Activated naive CD4-positive, alpha-beta T cell treated with Interleukin-2 at 50 U/mL for 16 hours (primary cell): ENCODE results near the gene HEPN1.

Source experiments
- DNase-seq: peaks from one replicate; pipeline ENCODE4 v3.0.0-alpha.2; 2020

The HEPN1 gene

DNA sequence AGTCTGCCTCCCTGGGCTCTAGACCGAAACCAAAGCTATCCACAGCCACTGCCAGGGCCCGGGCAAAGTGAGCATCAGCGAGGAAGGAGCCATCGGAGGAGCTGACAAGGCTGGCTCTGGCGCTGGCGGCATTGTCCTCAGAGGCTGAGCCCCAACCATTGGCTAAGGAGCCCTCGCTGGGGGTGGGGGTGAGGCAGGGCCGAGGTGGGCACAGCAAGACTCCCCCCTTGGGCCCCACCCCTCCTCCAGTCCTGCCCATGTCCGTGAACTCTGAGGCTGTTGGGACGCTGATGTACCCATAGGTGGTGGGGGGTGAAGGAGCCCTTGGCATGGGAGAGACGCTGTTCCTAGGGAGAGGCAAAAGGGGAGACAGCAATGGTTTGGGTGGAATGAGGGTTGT, 32.6 kb upstream of the HEPN1 start:
- no peak for DNase-seq

DNA sequence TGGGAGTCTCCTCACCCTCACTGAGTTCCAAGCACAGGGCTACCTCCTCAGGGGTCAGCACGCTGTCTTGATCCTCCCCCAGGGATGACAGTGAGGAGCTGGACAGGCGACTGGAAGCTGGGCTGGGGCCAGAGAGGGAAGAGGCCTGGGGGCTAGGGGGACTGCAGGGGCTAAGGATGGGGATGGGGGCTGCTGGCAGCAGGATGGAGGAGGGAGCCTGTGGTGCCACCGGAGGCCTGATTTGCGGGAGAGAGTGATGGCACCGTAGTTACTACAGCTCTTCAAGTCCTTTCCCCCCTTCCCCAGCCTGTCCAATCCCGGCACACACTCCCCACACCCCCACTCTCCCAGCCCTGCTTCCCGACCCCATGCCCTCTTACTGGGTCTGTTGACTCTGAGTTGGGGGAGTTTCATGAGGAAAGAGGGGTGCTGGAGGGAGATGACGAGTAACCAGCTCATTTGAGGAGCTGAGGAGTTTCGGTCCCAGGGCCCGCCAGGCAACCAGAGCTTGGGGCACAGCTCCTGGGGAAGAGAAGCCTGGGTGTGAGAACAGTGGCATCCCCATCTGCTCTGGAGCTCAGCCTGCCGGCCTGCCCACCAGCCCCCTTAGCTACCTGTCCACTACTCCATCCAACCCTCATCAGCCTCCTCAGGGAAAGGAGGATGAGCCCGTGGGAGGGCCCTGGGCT, 31.9 kb upstream of the HEPN1 start:
- no peak for DNase-seq

DNA sequence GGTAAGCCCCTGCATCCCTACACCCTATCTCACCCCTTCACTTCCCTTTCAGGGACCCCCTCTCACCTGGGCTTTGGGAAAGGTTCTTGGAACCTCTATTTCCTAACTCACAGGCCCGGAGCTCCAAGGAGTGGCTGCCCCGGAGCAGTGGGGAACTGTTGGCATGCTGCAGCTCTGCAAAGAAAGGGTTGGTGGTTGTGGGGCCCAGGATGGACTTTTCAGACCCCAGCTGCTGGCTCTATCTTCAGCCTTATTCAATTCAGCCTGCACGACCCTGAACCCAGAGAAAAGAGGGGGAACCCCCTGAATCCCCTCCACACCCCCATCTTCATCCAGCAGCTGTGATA, 31.4 kb upstream of the HEPN1 start:
- no peak for DNase-seq

DNA sequence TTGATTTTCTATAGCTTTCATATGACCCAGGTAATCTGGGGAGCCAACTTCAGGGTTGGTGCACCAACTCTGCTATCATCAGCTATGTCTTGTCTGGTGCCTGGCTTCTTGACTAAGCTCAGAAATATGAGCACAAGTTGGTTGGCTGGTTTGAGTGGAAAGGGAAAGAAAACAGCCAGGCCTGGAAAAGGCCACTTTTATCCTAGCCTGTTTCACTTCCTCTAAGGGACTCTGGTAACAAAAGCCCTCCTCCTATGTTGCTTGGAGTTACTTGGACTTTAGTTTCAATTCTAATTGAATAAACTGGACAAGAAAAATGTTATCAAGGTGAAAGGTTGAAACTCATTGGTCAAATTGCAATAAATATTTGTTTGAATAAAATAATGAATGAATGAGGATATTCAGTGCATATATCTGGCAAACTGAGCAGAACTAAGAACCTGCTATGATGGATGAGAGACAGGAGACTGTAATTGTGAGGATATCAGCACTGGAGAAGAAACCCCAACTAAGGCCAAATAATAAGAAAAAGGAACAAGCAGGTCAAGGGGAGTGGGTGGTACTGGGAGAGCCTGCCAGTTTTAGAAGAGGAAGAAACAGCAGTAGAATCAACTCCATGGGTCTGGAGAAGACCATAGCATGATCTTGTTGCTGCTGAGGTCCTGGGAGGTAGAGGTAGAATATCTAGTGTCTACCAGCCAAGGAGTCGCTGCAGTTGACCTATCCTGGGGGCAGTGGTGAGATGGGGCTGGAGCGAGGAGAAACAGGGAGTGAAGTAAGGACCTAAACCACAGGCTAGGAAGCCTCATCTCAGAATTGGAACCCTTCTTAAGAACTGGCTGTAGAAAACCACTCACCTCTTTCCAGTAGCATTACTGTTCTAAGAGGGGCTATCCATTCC, 29.6 kb upstream of the HEPN1 start:
- no peak for DNase-seq

DNA sequence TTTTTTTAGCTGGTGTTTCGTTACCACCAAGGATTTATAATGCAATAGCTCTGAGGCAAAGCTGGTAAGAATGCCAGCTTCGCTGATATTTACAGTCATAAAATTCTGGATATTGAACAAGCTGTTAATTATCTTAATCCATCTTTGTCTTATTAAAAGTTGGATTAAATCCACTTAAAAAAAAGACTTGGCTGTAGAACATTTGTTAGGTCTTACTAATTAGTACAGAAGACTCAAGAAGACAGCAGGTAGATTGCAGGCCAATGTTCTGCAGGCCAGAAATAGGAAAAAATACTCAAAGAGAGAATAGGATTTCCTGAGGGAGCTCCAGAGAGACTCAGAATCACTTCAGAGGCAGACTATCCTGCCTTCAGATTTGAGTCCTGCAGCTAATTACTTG, 28.9 kb upstream of the HEPN1 start:
- no peak for DNase-seq

DNA sequence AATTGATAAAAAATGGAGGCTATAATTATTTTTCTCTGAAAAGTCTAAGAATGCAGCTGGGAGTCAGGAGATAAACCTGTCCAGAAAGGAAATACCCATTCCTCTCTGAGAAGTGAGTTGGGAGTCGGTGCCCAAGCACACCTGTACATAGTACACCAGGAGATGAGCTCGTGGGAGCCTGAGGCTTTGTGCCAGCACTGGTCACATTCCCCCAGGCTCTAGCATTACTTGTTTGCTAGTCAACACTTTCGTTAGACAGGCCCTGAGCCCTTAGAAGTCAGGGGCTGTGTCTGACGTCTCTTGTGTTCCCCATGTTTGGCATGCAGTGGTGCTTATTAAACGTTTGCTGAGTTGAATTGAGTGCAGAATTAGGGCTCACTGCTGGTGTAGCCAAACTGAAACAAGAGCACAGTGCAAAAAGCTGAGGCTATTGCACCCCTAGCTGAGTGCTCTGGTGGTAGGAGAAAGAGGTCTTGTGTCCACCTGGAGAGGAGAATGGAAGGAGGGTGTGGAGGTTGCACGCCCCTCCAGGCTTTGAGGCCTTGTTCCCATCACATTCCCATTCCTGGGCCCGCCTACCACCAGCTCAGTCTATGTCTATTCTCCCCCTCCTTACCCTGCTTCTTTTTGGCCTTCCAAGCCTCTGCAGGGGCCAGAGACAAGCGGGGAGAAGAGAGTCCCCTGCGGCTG, 28.2 kb upstream of the HEPN1 start:
- DNase-seq, result no peak

DNA sequence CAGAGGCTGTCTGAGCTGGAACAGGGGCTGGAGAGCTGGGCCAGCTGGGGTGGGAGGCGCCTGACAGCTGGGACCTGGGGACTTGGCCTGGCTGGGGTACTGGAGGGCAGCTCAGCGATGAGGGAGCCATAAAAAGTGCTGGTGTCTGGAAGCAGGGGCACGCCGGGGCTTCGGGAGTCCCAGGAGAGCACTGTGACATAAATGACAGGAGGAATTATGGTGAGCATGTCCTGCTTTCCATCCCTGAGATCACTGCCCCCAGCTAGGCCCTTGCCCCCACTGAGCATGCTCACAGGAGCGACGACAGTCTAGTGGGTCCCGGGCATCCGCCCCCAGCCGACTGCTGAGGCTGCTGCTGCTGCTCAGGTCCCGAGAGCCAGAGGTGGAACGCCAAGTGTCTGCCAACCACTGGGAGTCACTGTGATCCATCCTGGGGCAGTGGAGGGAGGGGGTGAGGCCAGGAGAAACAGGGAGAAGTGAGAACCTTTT, 27.6 kb upstream of the HEPN1 start:
- no peak for DNase-seq

DNA sequence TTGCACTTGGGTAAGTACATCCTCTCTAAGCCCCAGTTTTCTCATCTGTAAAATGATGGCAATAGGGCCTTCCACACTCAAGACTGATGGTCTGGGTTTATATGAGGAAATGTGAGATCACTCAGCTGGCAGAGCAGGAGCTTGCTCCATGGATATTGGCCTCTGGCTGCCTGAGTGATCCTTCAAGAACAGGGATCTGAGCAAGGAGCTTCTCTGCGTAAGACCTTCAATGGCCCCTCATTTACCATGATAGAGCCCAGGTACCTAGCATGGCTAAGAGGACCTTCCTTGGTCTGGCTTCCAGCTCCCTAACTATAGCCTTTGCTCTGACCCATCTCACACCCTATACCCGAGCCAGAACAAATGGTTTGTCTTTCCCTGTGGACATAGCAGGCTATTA, 26.9 kb upstream of the HEPN1 start:
- no peak for DNase-seq

DNA sequence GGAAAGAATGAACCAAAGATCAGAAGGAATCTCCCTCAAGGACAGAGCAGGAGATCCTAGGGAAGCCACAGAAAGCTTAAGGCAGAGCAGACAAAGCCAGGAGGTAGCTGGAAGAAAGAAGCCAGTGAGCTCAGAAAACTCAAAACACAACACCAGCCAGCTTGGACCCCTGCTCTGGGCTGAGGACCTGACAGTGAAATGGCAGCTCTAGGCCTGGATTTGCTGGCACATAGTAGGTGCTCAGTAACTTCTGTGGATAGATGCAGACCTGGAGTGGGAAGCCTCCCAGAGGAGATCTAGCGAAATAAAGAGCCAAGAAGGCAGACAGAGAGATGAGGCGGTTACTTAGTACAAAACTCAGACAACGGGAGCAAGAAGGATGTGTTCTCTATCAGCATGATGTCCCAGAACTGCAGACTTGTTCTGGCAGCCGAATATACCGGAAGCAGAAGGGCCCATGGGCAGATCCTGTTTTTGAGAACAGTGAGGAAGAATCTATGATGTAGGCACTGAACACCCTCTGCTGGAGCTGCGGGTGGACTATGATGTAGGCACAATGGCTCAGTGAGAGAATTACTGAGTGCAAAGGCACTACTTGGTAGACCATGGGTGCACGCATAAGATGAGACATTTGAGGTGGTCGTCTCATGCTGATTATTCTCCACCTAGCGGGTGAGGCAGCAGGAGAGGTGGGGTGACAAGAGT, 26.1 kb upstream of the HEPN1 start:
- no peak for DNase-seq

DNA sequence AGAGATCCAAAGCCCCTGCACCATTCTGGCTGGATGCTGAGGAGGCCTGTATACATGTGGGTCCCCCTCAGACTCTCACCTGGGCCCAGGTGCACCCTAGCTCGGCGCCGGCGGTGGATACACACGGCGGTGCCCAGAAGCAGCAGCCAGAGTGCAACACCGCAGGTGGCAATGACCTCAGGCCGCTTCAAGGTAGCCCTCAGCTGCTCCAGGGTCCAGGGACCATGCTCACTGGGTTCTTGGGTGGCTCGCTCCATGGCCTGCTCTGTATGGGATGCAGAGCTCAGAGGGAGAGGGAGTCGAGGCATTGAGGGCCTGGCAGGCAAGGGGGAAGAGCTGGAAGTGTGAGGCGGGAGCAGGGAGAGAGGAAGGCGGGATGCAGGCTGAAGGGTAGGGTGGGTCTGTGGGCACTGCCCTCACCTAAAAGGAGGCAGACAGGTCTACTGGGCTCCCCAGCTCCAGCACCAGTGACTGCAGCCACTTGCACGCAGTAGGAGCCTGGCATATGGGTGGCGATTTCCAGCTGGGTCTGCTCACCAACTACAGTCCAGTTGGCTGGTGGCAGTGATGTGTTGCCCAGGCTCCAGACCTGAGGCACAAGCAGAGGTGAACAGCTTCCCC, 25.2 kb upstream of the HEPN1 start:
- DNase-seq, result no peak

DNA sequence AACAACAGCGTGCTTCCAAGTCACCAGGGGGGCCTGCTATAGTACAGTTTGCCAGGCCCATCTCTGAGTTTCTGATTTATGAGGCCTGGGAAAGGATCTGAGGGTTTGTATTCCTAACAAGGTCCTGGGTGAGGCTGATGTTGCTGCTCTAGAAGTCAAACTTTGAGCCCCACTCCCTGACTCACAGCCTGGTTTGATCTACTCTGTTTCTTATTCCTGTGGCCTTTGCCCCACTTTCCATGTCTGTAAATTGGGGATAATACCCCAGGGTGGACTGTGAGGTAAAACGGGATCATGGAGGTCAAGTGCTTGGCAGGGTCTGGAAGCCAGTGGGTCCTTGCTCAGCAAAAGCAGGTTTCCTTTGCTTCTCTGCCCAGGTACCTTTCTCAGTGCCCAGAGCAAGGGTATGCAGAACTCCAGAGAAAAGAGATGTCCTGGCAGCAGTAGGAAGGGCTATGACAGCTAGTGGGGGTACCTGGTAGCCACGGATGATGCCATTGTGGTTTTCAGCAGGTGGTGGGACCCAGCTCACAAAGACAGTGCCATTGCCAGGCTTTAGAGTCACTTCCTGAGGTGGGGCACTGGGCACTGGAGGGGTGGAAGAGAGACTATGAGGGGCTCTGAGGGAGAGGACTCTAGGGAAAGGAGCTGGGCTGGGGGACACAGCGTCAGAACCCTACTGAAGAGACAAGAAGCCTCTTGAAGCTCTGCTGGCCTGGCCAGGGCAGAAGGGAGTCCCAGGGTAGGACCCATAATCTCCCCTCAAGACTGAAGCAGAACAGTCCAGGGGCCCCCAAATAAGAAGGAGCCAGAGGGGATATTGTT, 24.2 kb upstream of the HEPN1 start:
- DNase-seq, result no peak

DNA sequence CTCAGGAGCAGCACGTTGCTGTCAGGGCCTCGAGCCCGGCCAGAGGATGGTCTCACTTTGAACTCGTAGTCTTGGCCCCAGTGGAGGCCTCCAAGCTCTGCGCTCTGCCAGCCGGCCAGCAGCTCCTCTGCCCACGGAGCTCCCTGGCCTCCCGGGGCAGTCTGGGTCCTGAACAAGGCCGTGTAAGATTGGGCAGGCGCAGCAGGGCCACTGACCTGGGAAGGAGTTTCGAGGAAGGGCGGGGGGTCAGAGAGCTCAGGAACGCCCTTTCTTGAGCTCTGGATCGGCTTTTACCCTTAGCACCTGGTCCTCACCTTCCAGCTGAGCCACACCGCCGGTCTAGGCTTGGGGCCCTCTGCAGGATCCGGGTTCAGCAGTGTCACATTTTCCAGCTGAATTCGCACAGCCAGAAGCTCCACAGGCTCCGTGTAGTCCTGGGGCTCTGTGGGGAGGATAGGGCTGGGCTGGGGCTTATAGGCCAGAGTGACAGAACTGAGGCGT, 23.5 kb upstream of the HEPN1 start:
- no peak for DNase-seq

DNA sequence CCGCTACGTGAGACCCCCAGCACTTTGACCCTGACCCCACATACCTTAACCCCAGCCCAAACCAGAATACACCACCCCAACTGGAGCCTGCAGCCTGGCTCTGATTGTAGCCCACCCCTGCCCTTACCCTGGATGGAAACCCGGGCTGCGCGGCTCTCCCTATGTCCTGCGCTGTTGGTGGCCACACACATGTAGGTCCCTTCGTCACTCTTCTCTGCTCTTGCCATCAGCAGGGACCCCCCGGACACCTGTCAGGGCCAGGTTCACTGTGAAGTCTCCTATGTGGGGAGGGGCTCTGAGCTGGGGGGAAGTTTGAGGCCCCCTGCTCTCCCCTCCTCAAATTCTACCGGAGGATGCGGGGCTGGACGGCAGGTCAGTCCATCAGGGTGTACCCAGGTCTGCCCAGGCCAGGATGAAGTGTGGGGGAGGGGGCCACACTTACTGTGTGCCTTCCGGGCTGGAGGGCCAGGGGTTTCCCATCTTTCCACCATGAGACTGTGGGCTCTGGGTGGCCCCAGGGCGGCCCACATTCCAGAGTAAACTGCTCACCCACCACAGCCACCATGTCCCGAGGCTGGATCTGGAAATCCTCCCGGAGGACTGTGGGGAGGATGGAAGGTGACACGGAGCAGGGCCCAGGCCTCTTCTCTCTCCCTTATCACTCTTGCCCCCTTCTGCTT, 22.8 kb upstream of the HEPN1 start:
- no peak for DNase-seq

DNA sequence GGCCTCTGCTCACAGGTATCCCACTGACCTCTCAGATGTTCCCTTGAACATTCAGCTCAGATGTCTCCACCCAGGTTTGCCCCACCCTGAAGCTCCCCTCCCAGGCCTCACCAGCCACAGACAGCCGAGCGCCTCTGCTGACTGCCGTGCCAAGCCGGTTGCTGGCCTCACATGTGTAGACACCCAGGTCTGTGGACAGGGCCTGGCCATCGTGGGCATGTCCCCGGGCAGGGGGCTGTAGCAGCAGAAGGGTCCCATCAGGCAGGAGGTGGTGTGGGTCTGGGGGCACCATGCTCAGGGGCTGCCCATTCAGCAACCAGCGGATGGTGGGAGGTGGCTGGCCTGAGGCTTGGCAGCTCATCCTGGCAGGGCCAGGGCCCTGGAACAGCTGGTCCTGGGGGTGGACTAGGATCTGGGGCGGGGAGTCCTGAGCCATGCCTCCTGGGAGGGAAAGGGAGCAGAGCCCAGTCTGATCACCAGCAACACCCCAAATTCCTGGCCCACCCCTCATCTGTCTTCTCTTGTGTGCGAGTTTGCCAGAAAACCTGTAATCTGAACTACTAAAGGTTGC, 22.1 kb upstream of the HEPN1 start:
- DNase-seq, result no peak

DNA sequence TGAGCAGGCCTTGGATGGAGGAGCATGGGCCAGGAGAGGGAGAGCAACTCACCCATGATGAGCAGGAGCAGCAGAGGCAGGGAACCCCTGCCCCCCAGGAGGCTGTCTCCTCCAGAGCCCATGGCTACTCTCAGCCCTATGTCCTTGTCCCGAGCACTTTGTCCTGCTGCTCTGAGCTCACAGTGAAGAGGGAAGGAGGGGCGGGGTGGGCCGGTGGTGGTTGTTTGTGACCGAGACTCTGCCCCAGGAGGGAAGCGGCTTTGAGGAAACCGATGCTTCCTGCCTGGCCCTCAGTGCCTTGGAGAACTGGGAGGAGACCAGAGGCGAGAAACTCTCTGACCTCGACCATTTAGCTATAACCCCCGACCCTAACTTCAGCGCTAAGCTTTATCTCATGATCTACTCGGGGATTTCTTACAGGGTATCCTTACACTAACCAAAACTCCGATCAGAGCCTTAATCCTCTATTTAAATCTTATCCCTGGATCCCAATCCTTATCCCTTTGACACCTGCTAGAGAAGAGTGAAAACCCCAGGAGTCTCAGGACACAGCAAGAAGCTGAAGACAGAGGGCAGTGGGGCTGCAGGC, 21.3 kb upstream of the HEPN1 start, which contains the start of gene ROBO4:
ROBO4 (minus strand) TSS at position 192 of the 589 bp plus-strand sequence; CDS start at position 122, 70 bp downstream.
- DNase-seq, result no peak

DNA sequence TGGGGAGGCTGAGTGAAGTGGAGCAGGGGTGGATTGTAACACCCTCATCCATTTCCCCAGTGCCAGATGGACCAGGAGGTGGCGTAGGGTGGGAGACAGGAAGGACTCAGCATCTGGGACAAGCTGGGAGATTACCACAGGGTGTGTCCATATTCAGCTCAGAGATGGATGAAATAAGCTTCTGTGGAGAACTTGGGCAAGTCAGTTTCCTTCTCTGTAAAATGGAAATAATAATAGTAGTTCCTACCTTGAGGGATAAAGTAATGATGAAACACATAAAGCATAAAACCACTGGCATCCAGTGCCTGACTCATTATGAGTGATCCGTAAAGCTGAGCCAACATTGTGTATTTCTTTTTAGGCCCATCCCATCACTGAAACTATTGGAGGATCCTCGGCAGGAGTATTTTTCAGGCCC, 20.8 kb upstream of the HEPN1 start:
- no peak for DNase-seq

DNA sequence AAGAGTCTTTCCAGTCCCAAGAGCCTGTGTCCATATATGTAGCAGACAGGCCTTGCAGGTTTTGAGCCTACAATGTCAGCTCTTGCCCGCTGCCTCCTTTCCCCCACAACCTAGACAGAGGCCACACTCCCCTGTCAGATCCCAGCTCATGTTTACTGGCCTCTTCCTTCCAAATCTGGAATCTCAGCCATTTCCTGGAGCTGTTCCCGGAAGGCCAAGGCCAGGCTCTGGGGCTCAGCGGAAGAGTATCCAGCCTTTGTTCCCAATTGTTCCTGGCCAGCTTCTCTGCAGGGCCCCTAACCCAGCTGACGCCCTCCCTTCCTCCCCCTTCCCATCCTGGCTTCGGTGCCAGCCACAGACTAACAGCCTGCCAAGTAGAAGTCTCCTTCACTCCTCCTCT, 20.3 kb upstream of the HEPN1 start:
- DNase-seq, result no peak

DNA sequence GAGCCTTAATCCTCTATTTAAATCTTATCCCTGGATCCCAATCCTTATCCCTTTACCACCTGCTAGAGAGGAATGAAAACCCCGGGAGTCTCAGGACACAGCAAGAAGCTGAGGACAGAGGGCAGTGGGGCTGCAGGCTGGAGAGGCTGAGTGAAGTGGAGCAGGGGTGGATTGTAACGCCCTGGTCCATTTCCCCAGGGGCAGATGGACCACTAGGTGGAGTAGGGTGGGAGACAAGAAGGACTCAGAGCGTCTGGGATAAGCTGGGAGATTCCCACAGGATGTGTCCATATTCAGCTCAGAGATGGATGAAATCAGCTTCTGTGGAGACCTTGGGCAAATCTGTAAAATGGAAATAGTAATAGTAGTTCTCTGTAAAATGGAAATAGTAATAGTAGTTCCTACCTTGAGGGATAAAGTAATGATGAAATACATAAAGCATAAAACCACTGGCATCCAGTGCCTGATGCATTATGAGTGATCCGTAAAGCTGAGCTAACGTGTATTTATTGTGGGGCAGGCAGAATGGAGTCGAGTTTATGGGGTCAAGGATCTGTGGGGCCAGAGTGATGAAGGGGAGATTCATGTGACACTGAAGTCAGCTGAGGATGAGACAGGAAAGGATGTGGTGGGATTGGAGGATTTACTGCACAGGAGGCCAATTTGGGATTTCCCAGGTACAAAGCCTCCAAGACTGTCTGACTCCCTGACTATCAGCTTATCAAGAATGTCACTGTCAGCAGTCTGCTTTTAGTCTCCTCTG, 19.5 kb upstream of the HEPN1 start:
- no peak for DNase-seq

DNA sequence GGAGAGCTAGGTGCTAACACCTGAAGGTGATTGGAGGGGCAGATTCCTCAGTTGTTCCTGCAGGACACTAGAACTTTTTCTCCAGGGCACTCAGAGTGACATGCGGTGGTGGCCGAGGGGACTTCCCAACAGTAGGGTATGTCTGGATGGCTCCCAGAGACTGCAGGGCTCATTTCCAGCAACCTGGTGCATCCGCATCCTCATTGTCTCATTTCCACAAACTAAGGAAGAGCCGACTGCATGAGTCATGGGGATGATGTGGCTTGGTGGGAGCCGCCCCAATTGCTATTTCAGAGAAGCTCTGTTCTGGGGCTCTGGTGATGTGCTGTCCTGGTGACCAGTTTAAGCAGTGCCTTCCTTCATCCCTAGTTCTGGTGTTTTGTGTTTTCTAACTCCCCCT, 18.6 kb upstream of the HEPN1 start:
- DNase-seq, result no peak
